Erythroblast (primary cell): ENCODE data around the gene BBLN.

Experiments used
- GATA1 ChIP-seq: IDR thresholded peaks from 2 replicates; pipeline ENCODE4 v1.6.1; 2011; ENCODE audit warnings: low read depth, mild to moderate bottlenecking, control low read depth, low read length, moderate library complexity
- POLR2A ChIP-seq: IDR thresholded peaks from 2 replicates; pipeline ENCODE4 v1.6.1; 2011; ENCODE audit warnings: mild to moderate bottlenecking, low read length

DNA sequence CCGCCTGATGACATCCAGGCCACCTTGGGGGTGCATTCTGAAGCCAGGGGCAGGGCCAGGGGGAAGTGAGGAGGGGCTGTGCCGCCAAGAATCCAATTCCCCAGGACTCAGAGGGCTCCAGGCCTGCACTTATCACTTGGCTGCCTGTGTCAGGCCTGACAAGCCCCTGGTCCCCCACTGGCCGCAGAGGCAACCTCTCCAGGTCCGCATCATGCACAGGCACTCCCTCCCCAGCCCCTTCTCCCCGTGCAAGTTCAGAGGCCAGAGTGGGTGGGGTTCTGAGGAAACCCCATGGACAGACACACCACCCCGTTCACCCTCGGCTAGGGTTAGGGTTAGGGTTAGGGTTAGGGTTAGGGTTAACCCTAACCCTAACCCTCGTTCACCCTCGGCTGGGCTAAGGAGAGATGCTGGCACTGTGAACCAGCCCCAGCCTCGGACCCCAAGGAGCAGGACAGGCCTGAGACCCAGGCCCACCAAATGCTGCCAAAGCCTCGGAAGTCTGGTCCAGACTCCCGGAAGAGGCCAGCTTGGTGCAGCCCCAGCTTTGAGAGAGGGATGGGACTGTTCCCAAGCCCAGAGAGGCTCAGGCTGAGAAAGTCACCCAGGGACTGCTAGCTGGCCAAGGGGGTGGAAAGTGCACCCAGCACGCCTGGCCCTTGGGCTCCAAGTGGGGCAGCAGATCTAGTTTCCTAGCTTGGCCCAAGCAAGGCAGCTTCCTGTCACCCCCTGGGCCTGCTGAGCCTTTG, 5.9 kb upstream of the BBLN start:
- TF ChIP-seq POLR2A (no peak), GATA1 (no peak)
